Stimulated activated CD4-positive, alpha-beta T cell treated with anti-CD3 and anti-CD28 coated beads, Interleukin-1b, Interleukin-23, amount 100 ng/mL, for 4 hours (primary cell): ENCODE data around the gene TUBB2B.
"Not testable (repeated sequence)": the region's sequence is repeated elsewhere in the genome, so short reads cannot be mapped to it uniquely, and the experiment has no call there.

Experiments
- DNase-seq, 2 donors: peaks; one replicate each; pipeline ENCODE4 v3.0.0-alpha.2; 2020; ENCODE audit warnings: low read depth in 2 of 2

Gene TUBB2B

DNA sequence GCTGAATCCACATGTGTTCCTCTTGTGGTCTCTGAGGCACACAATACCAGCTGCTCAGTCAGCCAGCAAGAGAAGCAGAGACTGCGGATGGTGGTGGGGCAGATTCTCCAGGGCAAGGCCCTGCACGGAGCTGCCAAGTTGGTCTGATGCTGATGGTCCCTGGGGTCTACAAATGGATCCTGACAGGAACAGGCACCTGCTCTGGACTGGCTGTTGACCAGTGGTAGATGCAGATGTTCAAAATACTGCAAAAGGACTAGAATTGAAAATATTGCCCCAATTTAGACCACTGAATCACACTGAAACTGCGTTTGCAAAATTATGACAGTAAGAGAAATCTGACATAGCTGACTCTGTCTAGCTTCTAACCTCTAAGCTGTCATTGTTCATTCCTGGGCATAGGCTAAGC is 40.5 kb downstream of the TUBB2B start:
- DNase-seq: no peak

DNA sequence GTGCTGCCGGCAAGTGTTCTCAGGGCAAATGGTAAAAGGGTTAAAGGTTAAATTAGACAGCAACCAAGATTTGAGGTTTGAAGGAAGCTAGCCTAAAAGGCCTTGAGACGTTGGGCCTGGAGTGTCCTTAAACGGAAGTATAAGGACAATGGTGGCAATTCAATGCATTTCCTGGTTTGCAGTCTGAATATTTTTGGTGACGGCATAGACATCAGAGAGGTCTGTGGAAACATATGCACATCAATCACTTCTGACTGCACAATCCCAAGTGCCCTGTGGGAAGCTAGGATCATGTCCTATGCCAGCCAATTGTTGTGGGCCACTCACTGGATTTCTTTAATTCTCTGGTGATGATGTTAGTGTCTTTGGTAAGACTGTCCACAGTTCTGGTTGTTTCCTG is 44.4 kb downstream of the TUBB2B start:
- no peak for DNase-seq

DNA sequence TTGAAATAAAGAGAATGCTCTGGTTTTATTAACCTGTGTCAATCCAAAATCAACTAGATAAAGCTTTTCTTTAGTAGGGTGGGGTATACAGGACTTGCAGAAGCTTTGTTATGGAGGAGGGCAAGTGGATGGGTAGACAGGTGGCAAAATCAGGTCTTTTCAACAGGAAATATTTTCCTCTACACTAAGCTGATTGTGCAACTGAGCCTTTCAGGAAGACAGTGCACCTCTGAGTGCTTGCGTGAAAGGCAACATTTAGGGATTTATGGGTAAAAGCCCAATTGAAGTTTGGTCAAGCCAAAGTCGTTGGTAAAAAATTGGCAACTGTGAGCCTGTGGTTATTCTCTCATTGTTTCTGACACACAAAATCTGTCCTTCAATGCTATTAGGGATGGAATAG is 46.3 kb downstream of the TUBB2B start:
- DNase-seq: no peak

DNA sequence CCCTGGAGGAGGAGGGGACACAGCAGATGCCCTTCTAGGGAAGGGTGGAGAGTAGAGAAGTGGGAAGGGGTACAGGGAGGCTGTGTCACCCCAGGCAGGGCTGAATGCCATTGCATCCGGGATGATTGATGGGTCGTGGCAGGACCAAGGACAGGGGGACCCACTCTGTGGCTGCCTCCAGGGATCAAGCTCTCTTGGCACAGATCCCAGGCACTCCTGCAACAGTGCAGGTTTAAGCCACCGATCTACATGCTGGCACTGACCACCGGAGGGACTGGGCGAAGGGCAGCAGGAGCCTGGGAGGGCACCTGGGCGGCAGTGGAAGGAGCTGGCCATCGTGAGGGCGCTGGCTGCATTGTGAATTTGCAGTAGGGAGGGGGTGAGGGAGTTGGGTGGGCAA is 47.5 kb downstream of the TUBB2B start:
- not testable (repeated sequence) for DNase-seq

DNA sequence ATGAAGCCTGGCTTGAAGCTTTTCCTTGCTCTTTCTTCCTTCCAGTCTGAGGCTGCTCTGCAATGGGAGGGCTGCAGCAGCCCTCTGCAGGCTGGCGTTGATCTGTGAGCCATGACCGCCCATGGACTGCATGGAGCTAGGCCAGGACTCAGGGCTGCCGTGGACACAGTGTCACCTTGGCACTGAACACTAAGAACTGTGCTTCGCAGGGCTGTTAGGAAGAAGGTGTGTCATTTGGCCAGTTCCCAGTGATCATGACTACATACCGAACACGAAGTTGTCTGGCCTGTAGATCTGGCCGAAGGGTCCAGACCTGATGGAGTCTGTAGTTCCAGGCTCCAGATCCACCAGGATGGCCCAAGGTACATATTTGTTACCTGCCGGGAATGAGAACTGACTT is 48.8 kb downstream of the TUBB2B start:
- DNase-seq: not testable (repeated sequence)

DNA sequence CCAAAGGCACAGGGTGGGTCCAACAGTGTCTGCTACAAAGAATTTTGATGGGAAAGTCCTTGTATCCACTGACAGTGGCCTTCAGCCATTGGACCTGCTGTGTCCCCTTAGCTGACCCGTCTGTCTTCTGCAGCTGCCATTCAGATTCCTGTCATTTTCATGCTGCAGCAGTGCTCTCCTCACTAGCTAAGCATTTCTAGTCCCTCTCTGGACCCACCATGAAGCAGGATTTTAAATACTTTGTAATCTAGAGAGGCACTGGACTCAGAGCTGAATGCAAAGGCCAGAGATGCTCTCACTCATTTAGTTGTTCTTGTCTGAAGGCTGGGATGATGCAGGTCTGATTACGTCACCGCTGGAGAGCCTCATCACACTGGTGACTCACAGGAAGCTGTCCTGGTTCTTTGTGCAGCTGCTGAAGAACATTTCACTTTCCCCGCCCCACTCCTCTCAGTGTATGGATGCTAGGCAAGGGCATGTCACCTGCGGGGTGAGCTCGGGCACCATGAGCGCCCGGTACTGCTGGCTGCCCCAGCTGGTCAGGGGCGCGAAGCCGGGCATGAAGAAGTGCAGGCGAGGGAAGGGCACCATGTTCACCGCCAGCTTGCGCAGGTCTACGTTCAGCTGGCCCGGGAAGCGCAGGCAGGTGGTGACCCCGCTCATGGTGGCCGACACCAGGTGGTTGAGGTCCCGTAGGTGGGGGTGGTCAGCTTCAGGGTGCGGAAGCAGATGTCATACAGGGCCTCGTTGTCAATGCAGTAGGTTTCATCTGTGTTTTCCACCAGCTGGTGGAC is 50.7 kb downstream of the TUBB2B start:
- DNase-seq: no peak

DNA sequence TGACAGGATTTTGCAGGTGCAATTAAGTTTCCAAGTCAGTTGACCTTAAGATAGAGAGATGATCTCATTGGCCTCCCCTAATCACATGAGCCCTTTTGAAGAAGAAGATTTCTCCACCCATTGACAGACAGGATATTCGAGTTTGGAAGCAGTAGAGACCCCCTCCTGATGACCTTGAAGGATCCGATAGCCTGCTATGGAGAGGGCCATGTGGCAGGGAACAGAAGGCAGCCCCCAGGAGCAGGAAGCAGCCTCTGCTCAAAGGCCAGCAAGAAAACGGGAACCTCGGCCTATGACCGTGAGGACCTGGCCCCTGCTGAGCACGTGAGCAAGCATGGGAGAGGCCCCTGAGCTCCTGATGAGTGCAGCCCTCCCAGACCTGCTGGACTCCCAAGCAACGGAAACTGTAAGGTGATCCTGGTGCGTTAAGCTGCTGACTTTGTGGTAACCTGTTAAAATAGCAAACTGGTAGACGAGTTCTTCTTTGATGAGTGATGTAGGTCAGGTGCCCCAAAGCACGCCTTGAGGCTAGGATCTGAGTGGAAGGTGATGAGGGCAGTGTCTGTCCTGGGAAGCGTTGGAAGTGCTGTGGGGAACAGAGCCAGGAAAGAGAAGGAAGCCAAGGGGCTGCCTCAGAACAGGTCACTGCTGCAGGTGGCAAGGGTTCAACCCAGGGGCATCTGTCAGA is 51.6 kb downstream of the TUBB2B start:
- DNase-seq: no peak
